ENCODE measurements around the gene RESP18. TPM values are rescaled to one million over a fixed set of nuclear protein-coding genes. Genes with fewer than 3 reads are reported as not detected.
A peak's percentile ranks its signal among the peaks of the same experiment; 100 is the strongest.
"Not testable (repeated sequence)": the region's sequence is repeated elsewhere in the genome, so short reads cannot be mapped to it uniquely, and the experiment has no call there.

Gene RESP18
- total RNA-seq, 1 donor = not detected

GRCh38 chr2:219293736-219294231 lies 38.8 kb downstream of the RESP18 start:
- no peak for DNase-seq (ENCODE audit: low read depth in 2 of 3, low spot score in 2 of 3)

GRCh38 chr2:219292616-219293015 lies 39.9 kb downstream of the RESP18 start:
- no peak for DNase-seq (ENCODE audit: low read depth in 2 of 3, low spot score in 2 of 3)

GRCh38 chr2:219291910-219292490 lies 40.5 kb downstream of the RESP18 start:
- DNase-seq (ENCODE audit: low read depth in 2 of 3, low spot score in 2 of 3) = no peak

- no peak for DNase-seq (ENCODE audit: low read depth in 2 of 3, low spot score in 2 of 3)
Measured at GRCh38 chr2:219291394-219291793, 41.1 kb downstream of the RESP18 start.

- DNase-seq (ENCODE audit: low read depth in 2 of 3, low spot score in 2 of 3) = no peak
Measured at GRCh38 chr2:219290381-219291171, 42.0 kb downstream of the RESP18 start.

- peak in 2 of 3 donors; percentile 36 to 48 for DNase-seq (ENCODE audit: low read depth in 2 of 3, low spot score in 2 of 3)
Measured at GRCh38 chr2:219289537-219290361, 42.8 kb downstream of the RESP18 start.

- no peak for DNase-seq (ENCODE audit: low read depth in 2 of 3, low spot score in 2 of 3)
Measured at GRCh38 chr2:219289195-219289536, 43.4 kb downstream of the RESP18 start.

- DNase-seq (ENCODE audit: low read depth in 2 of 3, low spot score in 2 of 3) = no peak
Measured at GRCh38 chr2:219287580-219288265, 44.8 kb downstream of the RESP18 start.

- not testable (repeated sequence) for DNase-seq (ENCODE audit: low read depth in 2 of 3, low spot score in 2 of 3)
Measured at GRCh38 chr2:219287116-219287440, 45.5 kb downstream of the RESP18 start.

GRCh38 chr2:219286436-219287115 lies 46.0 kb downstream of the RESP18 start:
- no peak for DNase-seq (ENCODE audit: low read depth in 2 of 3, low spot score in 2 of 3)

GRCh38 chr2:219285894-219286425 lies 46.6 kb downstream of the RESP18 start:
- no peak for DNase-seq (ENCODE audit: low read depth in 2 of 3, low spot score in 2 of 3)

- DNase-seq (ENCODE audit: low read depth in 2 of 3, low spot score in 2 of 3) = no peak
Measured at GRCh38 chr2:219285373-219285735, 47.2 kb downstream of the RESP18 start.

GRCh38 chr2:219284501-219285372 lies 47.8 kb downstream of the RESP18 start:
- no peak for DNase-seq (ENCODE audit: low read depth in 2 of 3, low spot score in 2 of 3)

- no peak for DNase-seq (ENCODE audit: low read depth in 2 of 3, low spot score in 2 of 3)
Measured at GRCh38 chr2:219282943-219283581, 49.5 kb downstream of the RESP18 start.

GRCh38 chr2:219282375-219282774 lies 50.2 kb downstream of the RESP18 start:
- no peak for DNase-seq (ENCODE audit: low read depth in 2 of 3, low spot score in 2 of 3)

- no peak for DNase-seq (ENCODE audit: low read depth in 2 of 3, low spot score in 2 of 3)
Measured at GRCh38 chr2:219281588-219281987, 51.0 kb downstream of the RESP18 start.

- DNase-seq (ENCODE audit: low read depth in 2 of 3, low spot score in 2 of 3) = no peak
Measured at GRCh38 chr2:219280651-219281050, 51.9 kb downstream of the RESP18 start.

- DNase-seq (ENCODE audit: low read depth in 2 of 3, low spot score in 2 of 3) = no peak
Measured at GRCh38 chr2:219279916-219280516, 52.5 kb downstream of the RESP18 start.

Measured in hematopoietic multipotent progenitor cell (in vitro differentiated cells).